ENCODE data around the gene SSTR5.
A peak's percentile ranks its signal among the peaks of the same experiment; 100 is the strongest.

SSTR5 gene

DNA sequence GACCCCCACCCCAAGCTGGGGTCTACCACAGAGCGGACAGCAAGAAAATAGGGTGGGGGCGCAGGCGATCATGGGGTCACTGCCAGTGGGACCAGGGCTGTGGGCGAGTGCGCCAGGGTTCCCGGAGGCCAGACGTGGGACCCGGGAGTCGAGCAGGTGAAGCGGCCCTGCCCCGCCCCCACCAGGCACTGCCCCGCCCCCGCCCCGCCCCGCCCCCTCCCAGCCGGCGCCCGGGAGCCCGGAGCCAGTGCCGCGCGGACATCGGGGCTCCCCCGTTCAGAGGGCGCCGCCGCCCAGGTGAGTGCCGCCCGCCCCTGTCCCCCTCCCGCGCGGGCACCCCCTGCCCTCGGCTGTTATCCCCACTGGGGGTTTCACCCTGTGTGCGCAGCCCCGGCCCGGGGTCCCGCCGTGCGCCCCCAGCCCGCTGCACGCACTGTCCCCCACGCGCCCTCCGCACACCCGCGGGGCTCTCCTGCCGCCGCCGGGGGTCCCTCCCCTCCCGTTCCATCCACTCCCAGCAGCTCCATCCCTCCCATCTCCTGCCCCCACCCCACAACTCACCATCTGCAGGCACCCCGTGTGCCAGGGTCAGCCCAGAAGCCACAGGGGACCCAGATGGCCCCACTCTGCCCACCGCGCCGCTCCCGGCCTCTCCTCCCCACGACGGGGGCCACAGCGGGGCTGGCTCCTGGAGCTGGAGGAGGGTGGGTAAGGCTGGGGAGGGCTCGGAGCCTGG is at the start of gene SSTR5:
SSTR5 (plus strand) TSS at position 222 of the 736 bp plus-strand sequence. CDS start 6,122 bp downstream, outside the sequence.
- DNase-seq: no peak

DNA sequence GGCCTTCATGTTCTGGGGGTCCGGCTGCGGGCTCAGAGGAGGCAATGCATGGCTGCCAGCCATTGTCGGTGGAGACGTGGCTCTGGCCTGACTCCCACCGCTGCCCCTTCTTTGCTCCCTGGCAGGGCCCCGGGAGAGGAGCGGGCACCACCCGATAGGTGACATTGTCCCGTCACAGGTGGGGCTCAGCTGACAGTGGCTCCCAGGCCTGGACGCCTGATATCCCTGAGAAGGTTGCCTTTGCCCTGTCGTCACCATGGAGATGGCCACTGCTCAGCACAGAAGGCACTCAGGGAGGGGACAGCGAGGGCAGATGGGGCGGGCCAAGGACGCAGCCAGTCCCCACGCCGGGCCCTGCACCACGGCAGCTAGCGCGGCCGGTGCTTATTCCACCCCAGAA is 48.4 kb upstream of the SSTR5 start:
- DNase-seq: no peak

DNA sequence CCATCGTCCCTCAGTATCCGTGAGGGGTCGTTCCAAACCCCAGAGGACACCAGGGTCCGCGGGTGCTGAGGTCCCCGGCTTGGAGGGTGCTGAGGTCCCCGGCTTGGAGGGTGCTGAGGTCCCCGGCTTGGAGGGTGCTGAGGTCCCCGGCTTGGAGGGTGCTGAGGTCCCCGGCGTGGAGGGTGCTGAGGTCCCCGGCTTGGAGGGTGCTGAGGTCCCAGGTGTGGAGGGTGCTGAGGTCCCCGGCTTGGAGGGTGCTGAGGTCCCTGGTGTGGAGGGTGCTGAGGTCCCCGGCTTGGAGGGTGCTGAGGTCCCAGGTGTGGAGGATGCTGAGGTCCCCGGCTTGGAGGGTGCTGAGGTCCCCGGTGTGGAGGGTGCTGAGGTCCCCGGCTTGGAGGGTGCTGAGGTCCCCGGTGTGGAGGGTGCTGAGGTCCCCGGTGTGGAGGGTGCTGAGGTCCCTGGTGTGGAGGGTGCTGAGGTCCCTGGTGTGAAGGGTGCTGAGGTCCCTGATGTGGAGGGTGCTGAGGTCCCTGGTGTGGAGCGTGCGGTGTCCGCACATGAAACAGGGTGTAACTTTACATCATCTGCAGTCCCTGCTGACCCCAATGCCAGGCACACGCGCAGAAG is 47.3 kb upstream of the SSTR5 start:
- peak; percentile 18 for DNase-seq

DNA sequence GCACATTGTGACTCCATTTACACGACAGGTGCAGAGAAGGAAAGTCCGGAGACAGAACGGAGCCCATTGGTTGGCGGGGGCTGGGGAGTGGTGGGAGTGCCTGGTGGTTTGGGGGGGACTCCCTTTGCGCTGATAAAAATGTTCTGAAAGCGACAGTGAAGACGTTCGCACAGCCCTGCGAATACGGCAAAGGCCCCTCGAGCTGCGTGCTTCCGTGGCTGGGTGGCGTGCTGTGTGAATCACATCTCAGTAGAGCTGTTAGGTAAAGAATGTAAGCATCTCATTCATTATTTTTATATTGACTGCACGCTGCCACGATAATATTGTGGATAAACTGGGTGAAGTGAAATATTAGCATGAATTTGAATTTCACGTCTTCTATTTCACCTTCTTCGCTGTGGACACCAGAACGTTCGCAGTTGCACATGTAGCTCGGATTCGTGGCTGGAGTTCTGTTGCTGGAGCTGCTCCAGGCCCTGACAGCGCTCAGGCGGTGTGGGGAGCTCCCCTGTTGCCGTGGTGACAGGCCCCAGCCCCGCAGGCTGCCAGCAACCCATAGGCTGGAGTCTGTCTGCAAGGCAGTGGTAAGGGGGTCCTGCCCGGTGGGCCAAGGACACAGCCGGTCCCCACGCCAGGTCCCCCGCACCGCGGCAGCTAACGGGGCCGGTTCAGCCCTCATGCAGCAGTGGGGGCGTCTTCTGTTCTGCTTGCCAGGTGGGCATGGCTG is 46.3 kb upstream of the SSTR5 start:
- no peak for DNase-seq

DNA sequence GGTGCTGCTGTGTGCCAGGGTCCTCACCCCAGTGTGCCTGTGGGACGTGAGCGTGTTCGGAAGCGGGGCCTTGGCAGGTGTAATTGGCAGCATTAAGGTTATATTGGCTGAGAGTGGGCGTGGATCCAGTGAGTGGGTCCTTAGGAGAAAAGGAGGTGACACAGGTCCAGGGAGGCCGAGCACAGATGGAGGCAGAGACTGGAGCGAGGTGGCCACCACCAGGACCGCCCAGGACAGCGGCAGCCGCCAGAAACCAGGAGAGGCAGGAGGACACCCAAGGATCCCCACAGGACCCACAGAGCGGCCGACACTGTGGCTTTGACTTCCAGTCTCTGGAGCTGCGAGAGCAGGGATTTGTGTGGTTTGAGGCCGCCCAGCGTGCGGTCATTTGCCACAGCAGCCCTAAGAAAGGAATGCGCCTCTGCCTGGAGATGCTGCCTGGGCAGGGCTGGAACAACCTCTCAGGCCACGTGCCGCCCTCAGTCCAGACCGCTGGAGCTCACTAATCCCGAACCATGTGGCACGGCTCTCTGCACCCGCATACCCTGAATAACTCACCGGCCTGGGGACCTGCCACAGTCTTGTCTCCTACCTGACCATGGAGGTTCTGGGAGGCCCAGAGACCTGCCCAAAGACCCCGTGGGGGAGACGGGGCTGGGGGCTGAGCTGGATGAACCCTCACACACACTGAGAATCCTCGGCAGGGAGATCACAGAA is 45.6 kb upstream of the SSTR5 start:
- DNase-seq: no peak

DNA sequence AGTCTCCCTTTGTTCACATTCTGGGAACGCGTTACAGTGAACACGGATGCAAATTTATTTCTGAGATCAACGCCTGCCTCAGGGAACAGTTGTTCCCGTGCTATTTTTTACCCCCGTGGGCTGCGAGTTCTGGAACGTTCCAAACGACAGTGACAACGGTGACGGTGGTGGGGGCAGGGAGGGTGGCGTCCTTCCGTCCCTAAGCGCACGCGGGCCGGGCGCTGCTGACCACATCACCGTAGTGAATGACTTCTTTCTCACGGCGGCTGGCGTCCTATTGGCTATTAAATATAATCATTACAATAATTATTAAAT is 45.1 kb upstream of the SSTR5 start:
- no peak for DNase-seq

DNA sequence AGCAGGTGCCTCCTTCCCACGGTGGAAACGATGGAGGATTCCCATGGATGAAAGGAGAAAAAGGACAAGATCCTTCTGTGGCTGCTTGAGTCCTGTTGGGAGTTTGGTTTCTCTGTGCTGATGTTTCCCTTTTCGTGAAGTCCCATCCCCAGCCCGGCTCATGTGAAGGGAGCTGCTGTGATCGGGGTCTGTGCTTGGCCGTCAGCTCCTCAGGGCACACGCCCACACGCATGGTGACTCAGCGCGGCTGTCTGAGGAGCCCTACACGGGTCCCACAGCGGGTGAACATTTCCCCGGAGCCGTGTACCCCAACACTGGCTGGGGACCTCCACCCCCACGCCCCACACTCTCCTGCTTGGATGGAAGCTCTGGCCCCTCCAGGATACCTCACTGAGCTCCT is 44.5 kb upstream of the SSTR5 start:
- DNase-seq: no peak

DNA sequence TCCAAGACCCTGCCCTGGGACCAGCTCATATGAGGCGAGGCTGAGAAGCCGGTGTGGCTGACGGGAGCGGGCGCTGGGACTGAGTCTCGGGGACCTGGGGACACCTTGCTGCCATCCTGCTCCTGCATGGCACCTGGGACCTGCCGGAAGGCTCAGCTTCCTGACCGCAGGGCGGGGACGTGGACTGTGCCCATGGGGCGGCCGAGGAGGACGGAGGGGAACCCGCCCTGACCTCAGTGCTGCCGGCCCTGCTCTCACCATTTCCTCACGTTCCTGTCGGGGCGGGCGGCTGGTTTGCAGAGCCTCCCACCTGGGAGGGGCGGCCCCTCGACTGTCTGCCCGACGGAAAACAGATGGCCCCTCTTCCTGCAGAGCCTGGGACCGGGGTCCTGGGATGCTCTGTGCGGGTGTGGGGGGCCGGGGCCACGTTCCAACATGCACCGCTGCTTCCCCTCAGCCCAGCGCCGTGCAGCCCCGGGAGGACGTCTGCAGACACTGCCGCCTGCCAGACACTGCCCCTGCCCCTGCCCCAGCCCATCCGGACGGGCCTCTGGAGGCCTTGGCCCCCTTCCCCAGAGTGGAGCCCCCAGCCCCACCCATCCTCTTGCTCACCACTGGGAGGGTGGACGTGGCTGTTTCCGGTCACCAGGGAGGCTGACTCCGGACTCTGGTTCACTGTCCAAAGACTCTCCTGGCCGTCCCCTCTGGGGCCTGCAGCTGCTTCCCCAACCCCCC is 43.9 kb upstream of the SSTR5 start:
- DNase-seq: no peak

DNA sequence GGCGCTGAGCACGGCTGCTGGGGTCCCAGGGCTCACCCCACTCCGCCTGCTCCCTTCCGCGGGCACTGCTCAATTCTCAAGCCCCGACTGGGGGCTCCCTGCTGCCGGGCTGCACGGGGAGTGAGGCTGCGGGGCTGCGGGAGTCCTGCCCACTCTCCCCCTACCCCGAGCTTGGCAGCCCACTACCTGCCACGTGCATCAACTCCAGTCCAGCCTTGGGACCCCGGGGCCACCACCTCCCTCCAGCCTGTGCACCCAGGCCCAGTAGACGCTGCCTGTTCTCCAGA is 43.3 kb upstream of the SSTR5 start:
- no peak for DNase-seq

DNA sequence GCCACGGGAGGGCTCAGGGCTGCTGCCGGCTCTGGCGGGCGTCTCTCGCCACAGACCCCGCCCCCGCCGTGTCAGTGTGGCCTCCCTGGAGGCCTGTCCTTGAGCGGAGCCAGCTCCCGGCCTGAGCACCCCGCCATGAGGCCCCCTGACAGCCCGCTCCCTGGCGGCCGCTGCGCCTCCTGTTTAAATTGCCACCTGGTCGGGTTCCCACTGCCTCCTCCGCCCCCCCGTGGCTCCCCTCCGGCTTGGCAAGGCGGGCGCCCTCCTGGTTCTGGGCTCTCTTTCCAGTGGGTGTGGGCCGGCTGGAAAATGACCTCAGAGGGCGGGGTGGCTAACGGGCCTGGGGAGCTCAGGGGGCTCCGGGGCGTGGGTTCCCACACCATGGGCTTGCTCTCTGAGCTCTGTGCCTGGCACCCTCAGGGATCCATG is 42.1 kb upstream of the SSTR5 start:
- no peak for DNase-seq

DNA sequence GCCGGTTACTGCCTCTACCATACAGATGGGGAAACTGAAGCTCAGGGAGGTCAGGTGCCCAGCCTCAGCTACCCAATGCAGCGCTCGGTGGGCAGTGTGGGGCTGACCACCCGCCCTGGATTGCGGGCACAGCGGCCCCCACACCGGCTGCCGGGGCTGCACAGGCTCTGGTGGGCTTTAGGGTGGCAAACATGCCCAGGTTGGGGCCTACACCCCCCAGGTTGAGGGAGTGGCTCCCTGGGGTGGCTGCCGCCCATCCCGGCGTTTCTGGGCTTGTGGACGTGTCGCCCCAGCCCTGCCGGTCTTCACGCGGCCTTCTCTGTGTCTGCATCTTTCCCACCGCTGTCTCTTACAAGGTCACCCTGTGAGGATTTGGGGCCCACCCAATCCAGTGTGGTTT is 40.9 kb upstream of the SSTR5 start:
- no peak for DNase-seq

DNA sequence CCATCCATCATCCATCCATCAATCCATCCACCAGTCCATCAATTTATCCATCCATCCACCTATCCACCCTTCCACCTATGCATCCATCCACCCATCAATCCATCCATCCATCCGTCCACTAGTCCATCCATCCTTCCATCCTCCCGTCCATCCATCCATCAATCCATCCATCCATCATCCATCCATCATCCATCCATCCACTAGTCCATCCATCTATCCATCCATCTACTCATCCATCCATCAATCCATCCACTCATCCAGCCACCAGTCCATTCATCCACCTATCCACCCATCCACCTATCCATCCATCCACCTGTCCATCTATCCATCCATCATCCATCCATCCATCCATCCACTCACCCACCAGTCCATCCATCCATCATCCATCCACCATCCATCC is 39.9 kb upstream of the SSTR5 start:
- no peak for DNase-seq

DNA sequence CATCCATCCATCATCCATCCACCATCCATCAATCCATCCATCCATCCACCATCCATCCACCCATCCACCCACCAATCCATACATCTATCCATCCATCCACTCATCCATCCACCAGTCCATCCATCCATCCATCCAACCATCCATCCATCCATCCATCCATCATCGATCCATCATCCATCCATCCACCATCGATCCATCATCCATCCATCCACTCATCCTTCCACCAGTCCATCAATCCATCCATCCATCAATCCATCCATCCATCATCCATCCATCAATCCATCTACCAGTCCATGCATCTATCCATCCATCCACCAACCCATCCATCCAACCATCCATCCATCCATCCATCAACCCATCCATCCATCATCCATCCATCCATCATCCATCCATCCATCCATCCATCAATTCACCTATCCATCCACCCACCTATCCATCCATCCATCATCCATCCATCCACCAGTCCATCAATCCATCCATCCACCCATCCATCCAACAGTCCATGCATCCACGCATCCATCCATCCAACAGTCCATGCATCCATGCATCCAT is 39.3 kb upstream of the SSTR5 start:
- DNase-seq: no peak

DNA sequence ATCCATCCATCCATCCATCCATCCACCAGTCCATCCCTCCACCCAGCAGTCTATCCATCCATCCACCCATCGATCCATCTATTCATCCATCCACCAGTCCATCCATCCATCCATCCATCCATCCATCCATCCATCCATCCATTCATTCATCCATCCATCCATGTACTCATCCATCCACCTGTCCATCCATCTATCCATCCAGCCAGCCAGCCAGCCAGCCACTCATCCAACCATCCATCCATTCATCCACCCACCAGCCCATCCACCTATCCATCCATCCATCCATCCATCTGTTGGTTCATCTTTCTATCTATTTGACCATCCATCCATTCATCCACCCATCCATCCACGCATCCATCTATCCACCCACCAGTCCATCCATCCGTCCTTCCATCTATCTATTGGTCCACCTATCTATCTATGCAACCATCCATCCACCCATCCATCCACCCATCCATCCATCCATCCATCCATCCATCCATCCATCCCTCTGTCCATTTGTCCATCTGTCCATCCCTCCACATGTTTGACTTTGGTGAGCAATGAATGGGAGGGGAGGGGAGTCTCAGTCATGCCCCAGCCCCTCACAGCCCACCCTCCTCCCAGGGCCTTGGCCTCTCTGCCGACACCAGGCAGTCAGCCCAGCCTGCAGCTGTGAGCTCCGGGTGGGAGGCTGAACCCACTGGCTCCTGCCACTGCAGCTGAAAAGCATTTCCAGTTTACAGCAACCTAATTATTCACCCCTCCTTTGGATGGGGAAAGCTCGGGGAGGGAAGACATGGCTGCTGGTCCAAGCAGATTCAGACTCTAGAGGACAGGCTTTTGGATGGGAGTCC is 38.1 kb upstream of the SSTR5 start:
- no peak for DNase-seq

DNA sequence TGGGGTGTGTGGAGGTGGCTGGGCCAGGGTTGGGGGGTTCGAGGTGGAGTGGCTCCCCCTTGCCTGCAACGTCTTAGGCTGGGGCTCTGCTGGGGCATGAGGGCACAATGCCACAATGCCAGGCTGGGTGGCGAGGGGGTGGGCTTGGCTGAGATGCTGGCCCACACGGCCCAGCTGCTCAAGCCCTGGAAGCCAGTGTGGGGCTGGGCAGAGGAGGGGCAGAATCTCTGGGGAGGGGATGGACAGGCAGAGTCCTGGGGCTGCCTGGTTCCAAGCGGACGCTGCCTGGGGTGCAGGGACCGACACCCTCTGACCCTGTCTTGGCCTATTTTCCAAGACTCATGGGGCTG is 37.5 kb upstream of the SSTR5 start:
- no peak for DNase-seq

DNA sequence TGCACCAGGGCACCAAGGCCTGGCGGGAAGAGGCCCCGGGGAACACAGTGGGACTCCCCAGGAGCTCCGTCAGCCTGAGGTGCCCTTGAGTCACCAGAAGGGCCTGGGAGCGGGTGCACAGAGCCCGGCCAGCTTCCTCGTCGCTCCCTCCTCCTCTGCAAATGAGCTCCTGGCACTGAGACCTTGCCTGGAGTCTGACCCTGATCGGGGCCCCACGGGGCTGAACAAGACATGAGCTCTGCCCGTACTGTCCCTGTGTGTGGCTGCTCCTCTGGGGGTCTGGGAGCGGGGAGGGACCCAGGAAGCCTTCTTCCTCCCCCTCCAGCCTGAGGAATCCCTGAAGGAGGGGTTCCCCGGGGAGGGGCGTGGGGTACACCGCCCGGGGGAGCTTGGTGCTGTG is 36.4 kb upstream of the SSTR5 start:
- no peak for DNase-seq

DNA sequence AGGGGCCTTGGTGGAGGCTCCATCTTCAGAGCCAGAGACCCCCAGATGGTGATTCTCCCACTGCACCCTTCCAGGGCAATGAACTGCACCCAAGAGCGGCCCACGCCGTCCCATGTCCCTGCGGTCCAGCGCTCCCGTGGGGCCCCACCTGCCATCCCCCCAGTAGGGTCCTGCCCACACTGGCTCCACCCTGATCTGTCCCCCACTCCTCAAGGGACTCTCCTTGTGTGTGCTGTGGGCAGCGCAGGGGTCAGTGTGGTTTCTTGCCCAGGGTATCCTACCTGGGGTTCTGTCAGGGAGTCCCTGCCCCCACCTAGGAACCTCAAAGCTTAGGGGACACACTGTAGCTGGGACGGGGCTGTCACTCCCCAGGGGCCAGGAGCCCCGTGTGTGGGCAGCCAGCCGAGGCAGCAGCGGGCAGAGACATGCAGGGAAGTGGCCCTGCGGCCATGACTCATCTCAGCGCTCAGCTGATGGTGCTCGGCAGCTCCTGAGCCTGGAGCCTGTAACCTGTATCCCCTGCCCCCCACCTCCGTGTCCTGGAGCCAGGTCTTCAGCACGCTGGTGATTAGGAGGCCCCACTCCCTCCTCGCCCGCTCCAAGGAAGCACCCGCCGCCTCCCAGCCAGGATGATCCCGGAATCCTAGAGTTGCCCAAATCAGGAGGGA is 35.7 kb upstream of the SSTR5 start:
- no peak for DNase-seq

DNA sequence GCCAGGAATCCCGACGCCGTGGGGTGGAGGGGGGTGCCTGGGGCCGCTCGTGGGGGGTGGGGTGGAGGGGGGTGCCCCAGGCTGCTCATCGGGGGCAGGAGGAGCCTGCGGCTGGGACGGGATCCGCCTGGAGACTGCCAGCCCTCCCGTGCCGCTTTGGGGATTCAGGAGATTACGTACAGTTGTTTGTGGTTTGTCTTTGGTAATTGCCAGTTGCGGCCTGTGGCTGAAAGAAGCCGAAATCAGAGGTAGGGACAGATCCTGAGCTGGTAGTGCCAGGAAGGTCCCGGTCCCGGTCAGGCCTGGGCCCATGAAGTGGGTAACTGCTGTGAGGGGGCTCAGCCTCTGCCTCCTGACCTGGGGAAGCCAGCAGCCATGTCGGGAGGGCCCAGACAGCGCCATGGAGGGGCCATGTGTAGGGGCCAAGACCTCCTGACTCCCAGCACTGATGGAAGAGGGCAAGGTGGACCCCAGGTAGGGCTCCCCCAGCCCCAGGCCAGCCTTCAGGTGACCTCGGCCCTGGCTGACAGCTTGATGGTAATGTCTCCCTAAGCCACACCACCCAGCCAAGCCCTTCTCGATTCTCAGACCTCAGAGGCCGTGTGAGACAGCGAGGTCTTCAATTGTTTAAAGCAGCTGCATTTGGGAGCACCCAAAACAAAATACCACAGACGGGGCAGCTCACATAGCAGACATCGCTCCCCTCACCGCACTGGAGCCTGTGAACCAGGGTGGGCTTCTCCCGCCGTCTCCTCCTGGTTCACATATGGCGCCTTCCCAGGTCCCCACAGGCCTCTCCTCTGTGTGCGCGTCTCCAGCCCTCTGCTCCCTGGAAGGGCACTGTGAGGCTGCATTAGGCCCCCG is 34.9 kb upstream of the SSTR5 start:
- no peak for DNase-seq

DNA sequence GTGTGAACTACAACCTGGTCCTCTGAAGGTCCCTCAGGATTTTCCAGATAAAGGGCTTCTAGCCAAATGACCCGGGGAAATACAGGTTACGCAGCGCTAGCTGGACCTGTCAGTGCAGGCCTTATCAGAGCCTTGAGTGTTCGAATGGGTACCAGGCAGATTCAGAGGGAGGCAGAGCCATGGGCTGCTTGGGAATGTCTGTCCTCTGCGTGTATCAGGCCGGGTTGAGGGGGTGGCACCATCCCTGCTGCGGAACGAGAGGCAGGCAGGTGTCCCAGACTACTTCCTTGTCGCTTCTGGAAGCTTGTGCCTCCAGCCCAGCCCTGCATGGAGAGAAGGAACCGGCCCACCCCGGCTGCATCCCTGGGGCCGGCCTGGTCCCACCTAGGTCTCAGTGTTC is 33.6 kb upstream of the SSTR5 start:
- DNase-seq: no peak

DNA sequence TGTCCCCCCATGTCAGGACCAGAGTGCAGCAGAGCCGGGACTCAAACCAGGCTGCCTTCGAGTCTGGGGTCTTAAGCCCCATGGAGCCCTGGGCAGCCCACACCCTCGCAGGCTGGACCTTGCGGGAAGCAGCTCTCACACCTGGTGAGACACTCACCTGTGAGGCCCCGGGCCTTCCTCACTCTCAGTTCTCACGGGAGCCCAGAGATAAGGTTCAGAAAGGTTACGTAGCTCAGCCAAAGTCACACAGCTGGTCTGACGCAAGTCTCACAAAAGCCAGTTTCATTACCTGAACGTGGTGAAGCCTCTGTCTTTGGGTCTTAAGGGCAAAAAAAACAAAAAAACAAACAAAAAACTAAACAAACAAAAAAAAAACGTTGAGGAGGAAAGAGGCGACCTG is 32.8 kb upstream of the SSTR5 start:
- no peak for DNase-seq

Data from activated CD4-positive, alpha-beta T cell treated with anti-CD3 and anti-CD28 coated beads, Interleukin-10, Interleukin-2, amounts not matched to agents 100 ng/mL and 50 ng/mL, durations not matched to agents 16 hours and 8 hours (primary cell).